GM12878 (cell line): ENCODE results near the gene IL1RL2.

ENCODE experiments used
- ATF2 ChIP-seq: IDR thresholded peaks from 2 replicates; pipeline ENCODE4 v1.6.1; 2012; ENCODE audit warnings: low read length, inconsistent platforms
- CTCF ChIP-seq, 3 experiments: IDR thresholded peaks in 2 of 3; conservative IDR thresholded peaks in 1 of 3; 2 replicates each; pipeline ENCODE4 v1.5.1; 2011; ENCODE audit warnings: low read depth in 3 of 3, low read length in 3 of 3, mild to moderate bottlenecking in 3 of 3, control low read depth in 2 of 3, moderate library complexity in 2 of 3, inconsistent platforms in 1 of 3, mixed read lengths in 1 of 3; ENCODE audit not compliant: control insufficient read depth in 2 of 3, insufficient read depth in 1 of 3; ENCODE audit errors: extremely low read depth in 1 of 3
- MAX ChIP-seq: IDR thresholded peaks from 2 replicates; pipeline ENCODE4 v1.6.1; 2012; ENCODE audit warnings: low read depth, low read length, improper control_type of control experiment
- REST ChIP-seq: IDR thresholded peaks from 2 replicates; pipeline ENCODE4 v1.6.1; 2012; ENCODE audit warnings: mild to moderate bottlenecking, low read depth, low read length

- TF ChIP-seq MAX: no peak
- no peak for TF ChIP-seq CTCF (IDR thresholded peaks at IDR 0.05 in 2 of 3, conservative IDR thresholded peaks at IDR 0.05 in 1 of 3; ENCODE audit: control insufficient read depth in 2 of 3, extremely low read depth in 1 of 3, insufficient read depth in 1 of 3, low read depth in 3 of 3, low read length in 3 of 3)
- TF ChIP-seq ATF2: no peak
- no peak for TF ChIP-seq REST
These were observed 18.6 kb upstream of the IL1RL2 start for GRCh38 chr2:102168026-102168771.
